GM12892 (cell line): ENCODE measurements around the gene MTUS2.

Experiments used
- POLR2A ChIP-seq: IDR thresholded peaks from 2 replicates; pipeline ENCODE4 v1.6.1; 2011; ENCODE audit warnings: low read depth, low read length, control low read depth
- POLR2AphosphoS5 ChIP-seq: IDR thresholded peaks from 2 replicates; pipeline ENCODE4 v1.6.1; 2011; ENCODE audit warnings: low read depth, low read length, control low read depth

GRCh38 chr13:29513981-29514719, 694.0 kb downstream of the MTUS2 start:
- TF ChIP-seq POLR2A = no peak
- no peak for TF ChIP-seq POLR2AphosphoS5
